BJ (cell line): Measurements from ENCODE around the gene OVOL1. TPM values are rescaled to one million over a fixed set of nuclear protein-coding genes. Genes with fewer than 3 reads are reported as not detected.
"Not testable (repeated sequence)": the region's sequence is repeated elsewhere in the genome, so short reads cannot be mapped to it uniquely, and the experiment has no call there.

Experiments used
- CTCF ChIA-PET: fragments of 350-600 bp; formaldehyde crosslinking; extraction: SDS; loops from one replicate; lab custom pipeline; 2021; ENCODE audit warnings: antibody characterized with exemption, inconsistent platforms; lab: Yijun Ruan, JAX
- POLR2A ChIA-PET: fragments of 300-600 bp; sonication (Branson Sonifier 250); formaldehyde crosslinking; extraction: SDS; loops from one replicate; lab custom pipeline; 2021; ENCODE audit warnings: antibody characterized with exemption; lab: Charles Lee
- DNase-seq: peaks from one replicate; pipeline ENCODE4 v3.0.0-alpha.2; 2011; ENCODE audit warnings: low read depth
- H3K27me3 ChIP-seq: 2 replicates; pipeline ENCODE4 v1.6.0; 2011; ENCODE audit warnings: low read length; ENCODE audit not compliant: control insufficient read depth, insufficient read depth
- H3K36me3 ChIP-seq: 2 replicates; pipeline ENCODE4 v1.5.1; 2011; ENCODE audit warnings: low read length; ENCODE audit not compliant: control insufficient read depth, insufficient read depth
- H3K4me3 ChIP-seq: 2 replicates; pipeline ENCODE4 v1.5.1; 2011; ENCODE audit warnings: low read depth, mild to moderate bottlenecking, control low read depth, low read length
- polyA plus RNA-seq: library from polyadenylated mRNA; depleted of rRNA; stranded (reverse); fragments of >200 nt; gene quantifications from 2 replicates; pipeline ENCODE4 v1.2.3, GENCODE V29; 2011
- TF ChIP-seq, protein P1 (sequence below): IDR thresholded peaks from 2 replicates; pipeline ENCODE4 v1.5.1; 2011; ENCODE audit warnings: low read depth, mild to moderate bottlenecking, control low read depth, inconsistent platforms, low read length, moderate library complexity; ENCODE audit not compliant: insufficient read depth

The OVOL1 gene
- polyA plus RNA-seq, 1 experiment = not detected

DNA sequence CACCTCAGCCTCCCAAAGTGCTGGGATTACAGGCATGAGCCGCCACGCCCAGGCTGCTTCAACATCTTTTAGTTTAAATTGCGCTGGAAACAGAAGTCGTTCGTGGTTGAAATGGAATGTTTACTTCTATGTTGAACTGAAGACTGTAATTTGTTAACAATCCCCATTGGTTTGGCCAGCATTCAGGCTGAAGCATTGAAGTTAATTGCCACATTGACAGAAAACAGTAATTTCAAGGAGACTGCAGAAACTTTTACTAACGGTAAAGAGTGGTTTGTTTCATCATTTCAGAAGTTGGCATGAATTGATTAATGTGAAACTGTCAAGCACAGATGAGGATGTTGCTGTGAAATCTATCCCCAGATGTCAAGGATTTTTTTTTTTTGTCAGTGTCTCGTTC lies 20.3 kb upstream of the OVOL1 start:
- DNase-seq = no peak
- no peaks in the 10 kb centered on the region; the same call in 1 of the 2 replicates for H3K27me3 ChIP-seq
- peaks cover 1% of the 10 kb centered on the region; the same call in 1 of the 2 replicates for H3K36me3 ChIP-seq
- TF ChIP-seq, protein P1, sequence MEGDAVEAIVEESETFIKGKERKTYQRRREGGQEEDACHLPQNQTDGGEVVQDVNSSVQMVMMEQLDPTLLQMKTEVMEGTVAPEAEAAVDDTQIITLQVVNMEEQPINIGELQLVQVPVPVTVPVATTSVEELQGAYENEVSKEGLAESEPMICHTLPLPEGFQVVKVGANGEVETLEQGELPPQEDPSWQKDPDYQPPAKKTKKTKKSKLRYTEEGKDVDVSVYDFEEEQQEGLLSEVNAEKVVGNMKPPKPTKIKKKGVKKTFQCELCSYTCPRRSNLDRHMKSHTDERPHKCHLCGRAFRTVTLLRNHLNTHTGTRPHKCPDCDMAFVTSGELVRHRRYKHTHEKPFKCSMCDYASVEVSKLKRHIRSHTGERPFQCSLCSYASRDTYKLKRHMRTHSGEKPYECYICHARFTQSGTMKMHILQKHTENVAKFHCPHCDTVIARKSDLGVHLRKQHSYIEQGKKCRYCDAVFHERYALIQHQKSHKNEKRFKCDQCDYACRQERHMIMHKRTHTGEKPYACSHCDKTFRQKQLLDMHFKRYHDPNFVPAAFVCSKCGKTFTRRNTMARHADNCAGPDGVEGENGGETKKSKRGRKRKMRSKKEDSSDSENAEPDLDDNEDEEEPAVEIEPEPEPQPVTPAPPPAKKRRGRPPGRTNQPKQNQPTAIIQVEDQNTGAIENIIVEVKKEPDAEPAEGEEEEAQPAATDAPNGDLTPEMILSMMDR = no peak
- POLR2A ChIA-PET = no interaction called here
- H3K4me3 ChIP-seq = no peak overlapping the region
- CTCF ChIA-PET = interaction anchor here (0.6 to 1.6 kb wide), 5 partner anchors 10 to 24 kb away, joined by 3 to 10 read pairs (median 3); partner anchors contain the start of gene AP5B1

DNA sequence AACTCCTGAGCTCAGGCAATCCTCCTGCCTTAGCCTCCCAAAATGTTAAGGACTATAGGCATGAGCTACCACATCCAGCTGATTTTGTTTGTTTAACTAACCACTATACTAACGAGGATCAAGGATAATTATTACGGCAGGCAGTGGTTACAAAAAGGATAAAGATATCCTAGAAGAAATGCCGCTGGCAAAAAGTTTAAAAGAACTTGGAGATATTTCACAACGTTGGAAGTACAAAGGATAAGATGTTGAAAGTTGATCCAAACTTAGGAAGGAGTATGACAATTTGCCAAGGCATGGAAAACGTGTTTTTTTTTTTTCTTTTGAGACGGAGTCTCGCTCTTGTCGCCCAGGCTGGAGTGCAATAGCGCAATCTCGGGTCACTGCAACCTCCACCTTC lies 19.5 kb upstream of the OVOL1 start:
- CTCF ChIA-PET = interaction anchor here (0.7 to 1.6 kb wide), 3 partner anchors 9 to 13 kb away, joined by 3 to 10 read pairs (median 3); partner anchors contain the start of gene AP5B1
- DNase-seq = no peak
- TF ChIP-seq, protein P1 = no peak
- no peaks in the 10 kb centered on the region; the same call in 1 of the 2 replicates for H3K27me3 ChIP-seq
- POLR2A ChIA-PET = no interaction called here
- no peak overlapping the region for H3K4me3 ChIP-seq
- peaks cover 1% of the 10 kb centered on the region; the same call in 1 of the 2 replicates for H3K36me3 ChIP-seq

DNA sequence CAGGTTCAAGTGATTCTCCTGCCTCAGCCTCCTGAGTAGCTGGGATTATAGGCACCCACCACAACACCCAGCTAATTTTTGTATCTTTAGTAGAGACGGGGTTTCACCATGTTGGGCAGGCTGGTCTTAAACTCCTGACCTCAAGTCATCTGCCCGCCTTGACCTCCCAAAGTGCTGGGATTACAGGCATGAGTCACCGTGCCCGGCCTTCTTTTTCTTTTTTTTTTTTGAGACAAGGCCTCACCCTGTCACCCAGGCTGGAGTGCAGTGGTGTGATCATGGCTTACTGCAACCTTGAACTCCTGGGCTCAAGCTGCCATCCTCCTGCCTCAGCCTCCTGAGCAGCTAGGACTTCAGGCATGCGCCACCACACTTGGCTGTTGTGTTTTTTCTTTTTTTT lies 19.1 kb upstream of the OVOL1 start:
- CTCF ChIA-PET = interaction anchor here (1.3 to 1.6 kb wide), 2 partner anchors 8 to 13 kb away, joined by 3 to 10 read pairs; partner anchors contain the start of gene AP5B1
- DNase-seq, H3K36me3 ChIP-seq, H3K27me3 ChIP-seq, H3K4me3 ChIP-seq, POLR2A ChIA-PET: not testable (repeated sequence)

DNA sequence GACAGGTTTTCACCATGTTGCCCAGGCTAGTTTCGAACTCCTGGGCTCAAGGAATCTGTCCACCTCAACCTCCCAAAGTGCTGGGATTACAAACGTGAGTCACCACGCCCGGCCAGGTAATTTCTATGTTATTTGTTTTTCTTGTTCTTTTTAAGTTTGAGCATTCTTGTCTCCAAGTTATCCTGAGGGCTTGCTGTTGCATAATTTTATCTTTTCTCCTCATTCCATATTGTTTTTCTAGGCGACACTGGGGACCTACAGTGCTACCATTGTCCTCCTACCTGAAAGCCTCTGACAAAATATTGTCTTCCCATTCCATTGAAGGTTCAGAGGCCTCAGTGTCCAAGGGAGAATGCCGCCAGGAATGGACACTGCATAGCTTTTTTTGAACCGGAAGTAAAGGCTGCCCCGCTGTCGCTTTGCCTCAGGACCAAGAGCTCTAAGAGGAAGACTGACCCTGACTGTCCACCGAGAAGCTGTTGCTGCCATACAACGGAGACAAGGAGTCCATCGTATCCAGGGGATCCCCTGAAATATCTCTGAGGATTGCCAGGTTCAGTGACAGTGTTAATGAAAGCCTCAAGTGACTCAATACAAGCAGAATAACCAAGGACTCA lies 15.8 kb upstream of the OVOL1 start:
- TF ChIP-seq, protein P1 = no peak
- ChIA-PET CTCF (interaction anchor here (0.8 to 4.5 kb wide), 7 partner anchors 9 to 281 kb away, joined by 3 to 41 read pairs (median 13); partner anchors contain the start of genes AP5B1, KAT5, RNASEH2C and SF3B2), POLR2A (interaction anchor here (0.6 kb wide), 1 partner anchor 59 kb away, joined by 3 read pairs; the partner anchor contains the start of gene KAT5)
- H3K27me3 ChIP-seq = no peaks in the 10 kb centered on the region
- no peak for DNase-seq
- H3K36me3 ChIP-seq = peaks cover 1% of the 10 kb centered on the region; the same call in 1 of the 2 replicates
- H3K4me3 ChIP-seq = no peak overlapping the region

DNA sequence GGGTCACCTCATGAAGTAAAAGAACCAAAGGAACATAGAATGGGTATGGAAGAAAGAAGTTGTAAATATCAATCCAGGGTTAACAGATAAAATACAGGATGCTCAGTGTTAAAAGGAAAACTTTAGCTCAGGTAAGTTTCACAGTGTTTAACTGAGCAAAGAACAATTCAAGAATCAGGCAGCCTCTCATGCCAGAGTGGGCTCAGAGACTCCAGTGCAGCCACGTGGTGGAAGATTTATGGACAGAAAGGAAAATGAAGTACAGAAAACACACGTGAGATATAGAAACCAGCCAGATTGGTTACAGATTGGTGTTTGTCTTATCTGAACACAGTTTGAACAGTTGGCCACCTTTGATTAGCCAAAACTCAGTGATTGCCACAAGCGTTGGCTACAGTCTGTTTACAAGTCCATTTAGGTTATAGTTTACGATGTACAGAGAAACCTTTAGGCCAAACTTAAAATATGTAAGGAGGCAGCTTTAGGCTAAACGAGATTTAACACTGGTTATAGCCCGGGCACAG lies 15.2 kb upstream of the OVOL1 start:
- peaks cover 1% of the 10 kb centered on the region; the same call in 1 of the 2 replicates for H3K36me3 ChIP-seq
- ChIA-PET CTCF (interaction anchor here (2.8 to 4.5 kb wide), 3 partner anchors 8 to 60 kb away, joined by 13 to 41 read pairs (median 22); partner anchors contain the start of genes AP5B1 and KAT5), POLR2A (no interaction called here)
- H3K4me3 ChIP-seq = no peak overlapping the region
- no peak for DNase-seq
- TF ChIP-seq, protein P1 = no peak
- H3K27me3 ChIP-seq = no peaks in the 10 kb centered on the region
